ENCODE measurements around the gene HNRNPL. TPM values are rescaled to one million over a fixed set of nuclear protein-coding genes. Genes with fewer than 3 reads are reported as not detected.

Gene HNRNPL
- total RNA-seq, 2 donors from 2014 or later: 559 to 561 TPM

- Mint-ChIP-seq H3K27me3 (no peaks in the 10 kb centered on the region), H3K4me3 (peak overlapping the region; percentile 48), H3K27ac (peak overlapping the region; percentile 98), H3K4me1 (ENCODE audit: low read depth in 2 of 2) (peaks cover 70 to 75% of the 10 kb centered on the region in 2 donors), H3K9me3 (no peaks in the 10 kb centered on the region), H3K36me3 (peaks cover 44% of the 10 kb centered on the region)
- DNase-seq (ENCODE audit: low spot score): no peak
- no peak for ATAC-seq
Observed at GRCh38 chr19:38845374-38846024, 4.3 kb downstream of the HNRNPL start.

GRCh38 chr19:38844093-38844686, 5.6 kb downstream of the HNRNPL start:
- no peaks in the 10 kb centered on the region for H3K27me3 Mint-ChIP-seq
- H3K27ac Mint-ChIP-seq: peak overlapping the region; percentile 77 to 98

GRCh38 chr19:38843175-38843758, 6.5 kb downstream of the HNRNPL start:
- peak overlapping the region; percentile 77 to 98 for H3K27ac Mint-ChIP-seq
- ATAC-seq (peak in 1 of 2 donors; percentile 4), DNase-seq (ENCODE audit: low spot score) (no peak)
- H3K9me3 Mint-ChIP-seq: no peaks in the 10 kb centered on the region
- no peaks in the 10 kb centered on the region for H3K27me3 Mint-ChIP-seq
- peak overlapping the region; percentile 72 for H3K4me3 Mint-ChIP-seq
- peaks cover 68 to 73% of the 10 kb centered on the region in 2 donors for H3K4me1 Mint-ChIP-seq (ENCODE audit: low read depth in 2 of 2)
- H3K36me3 Mint-ChIP-seq: peaks cover 35% of the 10 kb centered on the region

More at GRCh38 chr19:38844093-38844686, 5.6 kb downstream of the HNRNPL start:
- DNase-seq (ENCODE audit: low spot score): no peak
- no peak for ATAC-seq
- H3K4me3 Mint-ChIP-seq: peak overlapping the region; percentile 72
- H3K36me3 Mint-ChIP-seq: peaks cover 44% of the 10 kb centered on the region
- peaks cover 71 to 77% of the 10 kb centered on the region in 2 donors for H3K4me1 Mint-ChIP-seq (ENCODE audit: low read depth in 2 of 2)
- no peaks in the 10 kb centered on the region for H3K9me3 Mint-ChIP-seq

- peak overlapping the region; percentile 77 to 98 for H3K27ac Mint-ChIP-seq
- DNase-seq (ENCODE audit: low spot score) (peak; percentile 66), ATAC-seq (peak; percentile 65 to 81)
- peaks cover 63 to 66% of the 10 kb centered on the region in 2 donors for H3K4me1 Mint-ChIP-seq (ENCODE audit: low read depth in 2 of 2)
- H3K4me3 Mint-ChIP-seq: peak overlapping the region; percentile 72
- no peaks in the 10 kb centered on the region for H3K9me3 Mint-ChIP-seq
- peaks cover 35% of the 10 kb centered on the region for H3K36me3 Mint-ChIP-seq
- no peaks in the 10 kb centered on the region for H3K27me3 Mint-ChIP-seq
Observed at GRCh38 chr19:38842439-38843174, 7.2 kb downstream of the HNRNPL start.

- Mint-ChIP-seq H3K27ac (peak overlapping the region; percentile 77 to 98), H3K4me1 (ENCODE audit: low read depth in 2 of 2) (peaks cover 58 to 59% of the 10 kb centered on the region in 2 donors), H3K4me3 (peak overlapping the region; percentile 72), H3K36me3 (peaks cover 35% of the 10 kb centered on the region), H3K9me3 (no peaks in the 10 kb centered on the region), H3K27me3 (no peaks in the 10 kb centered on the region)
- no peak for DNase-seq (ENCODE audit: low spot score)
- no peak for ATAC-seq
Observed at GRCh38 chr19:38841787-38842438, 7.9 kb downstream of the HNRNPL start.

- Mint-ChIP-seq H3K4me3 (no peak overlapping the region), H3K36me3 (peaks cover 38% of the 10 kb centered on the region), H3K27me3 (no peaks in the 10 kb centered on the region), H3K4me1 (ENCODE audit: low read depth in 2 of 2) (peaks cover 56 to 57% of the 10 kb centered on the region in 2 donors), H3K27ac (peak overlapping the region; percentile 31 to 98), H3K9me3 (no peaks in the 10 kb centered on the region)
- DNase-seq (ENCODE audit: low spot score) (no peak), ATAC-seq (no peak)
Observed at GRCh38 chr19:38841180-38841766, 8.5 kb downstream of the HNRNPL start.

GRCh38 chr19:38840583-38840968, 9.2 kb downstream of the HNRNPL start:
- H3K36me3 Mint-ChIP-seq: peaks cover 31% of the 10 kb centered on the region
- H3K4me1 Mint-ChIP-seq (ENCODE audit: low read depth in 2 of 2): peaks cover 49 to 50% of the 10 kb centered on the region in 2 donors
- H3K9me3 Mint-ChIP-seq: no peaks in the 10 kb centered on the region
- peak overlapping the region; percentile 31 to 64 for H3K27ac Mint-ChIP-seq
- no peak overlapping the region for H3K4me3 Mint-ChIP-seq
- ATAC-seq: no peak
- H3K27me3 Mint-ChIP-seq: no peaks in the 10 kb centered on the region
- no peak for DNase-seq (ENCODE audit: low spot score)

- DNase-seq (ENCODE audit: low spot score) (no peak), ATAC-seq (no peak)
- Mint-ChIP-seq H3K9me3 (no peaks in the 10 kb centered on the region), H3K4me3 (no peak overlapping the region), H3K4me1 (ENCODE audit: low read depth in 2 of 2) (peaks cover 44 to 46% of the 10 kb centered on the region in 2 donors), H3K27ac (peak overlapping the region; percentile 51 to 64), H3K27me3 (no peaks in the 10 kb centered on the region), H3K36me3 (peaks cover 26% of the 10 kb centered on the region)
Observed at GRCh38 chr19:38839816-38840582, 9.8 kb downstream of the HNRNPL start.

GRCh38 chr19:38838986-38839761, 10.6 kb downstream of the HNRNPL start:
- H3K4me3 Mint-ChIP-seq: no peak overlapping the region

GRCh38 chr19:38838208-38838985, 11.4 kb downstream of the HNRNPL start:
- Mint-ChIP-seq H3K27ac (peak overlapping the region; percentile 51 to 63), H3K4me1 (ENCODE audit: low read depth in 2 of 2) (peaks cover 30 to 33% of the 10 kb centered on the region in 2 donors), H3K4me3 (no peak overlapping the region), H3K36me3 (peaks cover 12% of the 10 kb centered on the region), H3K9me3 (no peaks in the 10 kb centered on the region), H3K27me3 (no peaks in the 10 kb centered on the region)
- DNase-seq (ENCODE audit: low spot score): no peak
- peak in 1 of 2 donors; percentile 1 for ATAC-seq

More at GRCh38 chr19:38838986-38839761, 10.6 kb downstream of the HNRNPL start:
- no peak for DNase-seq (ENCODE audit: low spot score)
- Mint-ChIP-seq H3K4me1 (ENCODE audit: low read depth in 2 of 2) (peaks cover 38 to 41% of the 10 kb centered on the region in 2 donors), H3K27me3 (no peaks in the 10 kb centered on the region), H3K36me3 (peaks cover 19% of the 10 kb centered on the region), H3K9me3 (no peaks in the 10 kb centered on the region), H3K27ac (peak overlapping the region; percentile 51 to 63)
- no peak for ATAC-seq

GRCh38 chr19:38837656-38838121, 12.1 kb downstream of the HNRNPL start:
- H3K27ac Mint-ChIP-seq: no peak overlapping the region

More at GRCh38 chr19:38837656-38838121, 12.1 kb downstream of the HNRNPL start:
- no peak for ATAC-seq
- peaks cover 12% of the 10 kb centered on the region for H3K36me3 Mint-ChIP-seq
- no peaks in the 10 kb centered on the region for H3K9me3 Mint-ChIP-seq
- no peak for DNase-seq (ENCODE audit: low spot score)
- H3K4me1 Mint-ChIP-seq (ENCODE audit: low read depth in 2 of 2): peaks cover 23 to 26% of the 10 kb centered on the region in 2 donors
- H3K27me3 Mint-ChIP-seq: no peaks in the 10 kb centered on the region
- H3K4me3 Mint-ChIP-seq: no peak overlapping the region
